ENCODE data around the gene CEMIP2. TPM values are rescaled to one million over a fixed set of nuclear protein-coding genes. Genes with fewer than 3 reads are reported as not detected.
"Not testable (repeated sequence)": the region's sequence is repeated elsewhere in the genome, so short reads cannot be mapped to it uniquely, and the experiment has no call there.

Gene CEMIP2
- total and polyA plus RNA-seq, 9 donors: 6.3 to 91.3 (median 11.0) TPM

- no peak overlapping the region for H3K27ac ChIP-seq
- WGBS, 3 donors: 68 to 74% (median 72%) methylated on average over 4 of the region's 4 CpGs
- intact Hi-C loops (cut with DNase I): no loop called here
- TF ChIP-seq POLR2A (IDR thresholded peaks at IDR 0.05) (no peak), EP300 (IDR thresholded peaks at IDR 0.05) (no peak), CTCF (IDR thresholded peaks at IDR 0.05) (no peak)
- no peak for DNase-seq
- H3K9me3 ChIP-seq: no peaks in the 10 kb centered on the region
- no peaks in the 10 kb centered on the region for H3K4me1 ChIP-seq (ENCODE audit: insufficient read depth)
- no peaks in the 10 kb centered on the region for H3K36me3 ChIP-seq
- H3K27me3 ChIP-seq: no peaks in the 10 kb centered on the region
- H3K4me3 ChIP-seq: no peak overlapping the region
Measured at GRCh38 chr9:71663931-71664459, 104.3 kb downstream of the CEMIP2 start.

- Histone ChIP-seq H3K27me3 (no peaks in the 10 kb centered on the region), H3K27ac (no peak overlapping the region), H3K4me3 (no peak overlapping the region), H3K4me1 (ENCODE audit: insufficient read depth) (no peaks in the 10 kb centered on the region), H3K9me3 (no peaks in the 10 kb centered on the region), H3K36me3 (no peaks in the 10 kb centered on the region)
- TF ChIP-seq POLR2A (IDR thresholded peaks at IDR 0.05) (no peak), EP300 (IDR thresholded peaks at IDR 0.05) (no peak), CTCF (IDR thresholded peaks at IDR 0.05) (no peak)
- 5 to 11% (median 6%) methylated on average over 2 of the region's 2 CpGs for WGBS, 3 donors
- DNase-seq: no peak
- intact Hi-C loops (cut with DNase I): no loop called here
Measured at GRCh38 chr9:71663216-71663615, 105.1 kb downstream of the CEMIP2 start.

- no peaks in the 10 kb centered on the region for H3K27me3 ChIP-seq
- no peak for DNase-seq
- intact Hi-C loops (cut with DNase I): no loop called here
- H3K36me3 ChIP-seq: no peaks in the 10 kb centered on the region
- H3K9me3 ChIP-seq: no peaks in the 10 kb centered on the region
- no peak overlapping the region for H3K27ac ChIP-seq
- 18 to 51% (median 35%) methylated on average over 3 of the region's 3 CpGs for WGBS, 3 donors
- H3K4me1 ChIP-seq (ENCODE audit: insufficient read depth): no peaks in the 10 kb centered on the region
- no peak overlapping the region for H3K4me3 ChIP-seq
- TF ChIP-seq EP300 (IDR thresholded peaks at IDR 0.05) (no peak), POLR2A (IDR thresholded peaks at IDR 0.05) (no peak), CTCF (IDR thresholded peaks at IDR 0.05) (no peak)
Measured at GRCh38 chr9:71662082-71662481, 106.2 kb downstream of the CEMIP2 start.

- H3K27me3 ChIP-seq; H3K27ac ChIP-seq; intact Hi-C loops (cut with DNase I); H3K4me3 ChIP-seq; H3K4me1 ChIP-seq (ENCODE audit: insufficient read depth); H3K36me3 ChIP-seq; DNase-seq; H3K9me3 ChIP-seq: not testable (repeated sequence)
- WGBS, 3 donors: 90 to 92% (median 91%) methylated on average over 4 of the region's 4 CpGs
Measured at GRCh38 chr9:71657276-71657675, 111.0 kb downstream of the CEMIP2 start.

GRCh38 chr9:71656496-71656895, 111.8 kb downstream of the CEMIP2 start:
- TF ChIP-seq CTCF (IDR thresholded peaks at IDR 0.05) (no peak), EP300 (IDR thresholded peaks at IDR 0.05) (no peak), POLR2A (IDR thresholded peaks at IDR 0.05) (no peak)
- 87 to 92% (median 91%) methylated on average over 1 of the region's 1 CpG for WGBS, 3 donors
- no peaks in the 10 kb centered on the region for H3K36me3 ChIP-seq
- DNase-seq: no peak
- no peak overlapping the region for H3K27ac ChIP-seq
- intact Hi-C loops (cut with DNase I): no loop called here
- H3K27me3 ChIP-seq: no peaks in the 10 kb centered on the region
- no peaks in the 10 kb centered on the region for H3K4me1 ChIP-seq (ENCODE audit: insufficient read depth)
- H3K4me3 ChIP-seq: no peak overlapping the region
- H3K9me3 ChIP-seq: no peaks in the 10 kb centered on the region

Measured in ovary (tissue), 9 donors.